NCI-H2081 treated with DMSO at 0.1 percent for 48 hours (cell line): ENCODE measurements around the gene PAFAH1B1.

Experiments
- DNase-seq: peaks from one replicate; lab custom pipeline; 2025; lab: John Stamatoyannopoulos, UW

PAFAH1B1 gene

DNA sequence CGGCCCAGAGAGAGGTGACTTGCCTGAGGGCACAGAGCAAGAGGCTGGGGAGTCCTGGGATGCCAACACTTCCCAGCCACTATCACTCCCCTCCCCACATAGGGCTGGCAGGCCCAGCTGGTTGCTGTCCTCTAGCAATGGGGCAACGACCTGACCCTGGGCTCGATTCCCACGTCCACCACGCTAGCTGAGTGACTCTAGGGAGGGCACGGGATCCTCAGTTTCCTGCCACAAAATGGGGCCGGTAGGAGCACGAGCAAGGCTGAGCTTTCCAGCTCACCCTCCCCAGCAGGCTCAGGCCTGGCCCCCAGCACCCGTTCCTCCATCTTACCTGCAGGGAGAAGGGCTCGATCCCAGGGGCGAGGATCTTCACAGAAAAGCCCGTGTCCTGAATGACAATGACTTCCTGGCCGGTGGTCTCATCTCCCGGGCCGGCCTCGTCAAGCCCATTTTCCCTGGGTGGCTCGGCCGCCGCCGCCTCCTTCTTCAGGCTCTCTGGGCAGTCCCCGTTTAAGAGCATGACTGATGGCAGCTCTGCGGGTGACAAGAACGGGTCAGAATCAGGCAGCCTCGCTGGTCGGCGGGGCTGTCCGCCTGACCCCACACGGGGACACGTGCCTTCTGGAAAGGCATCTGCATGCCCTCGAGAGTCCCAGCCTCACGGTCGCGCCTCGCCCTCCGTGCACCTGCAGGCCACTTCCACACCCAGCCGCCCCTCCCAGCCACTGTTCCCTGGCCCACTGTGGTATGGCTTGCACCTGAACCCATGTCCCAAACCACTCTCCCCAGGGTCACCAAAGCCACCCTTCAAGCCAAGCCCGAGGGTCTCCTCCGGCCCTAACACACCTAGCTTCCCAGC is 110.8 kb downstream of the PAFAH1B1 start:
- DNase-seq, result no peak

DNA sequence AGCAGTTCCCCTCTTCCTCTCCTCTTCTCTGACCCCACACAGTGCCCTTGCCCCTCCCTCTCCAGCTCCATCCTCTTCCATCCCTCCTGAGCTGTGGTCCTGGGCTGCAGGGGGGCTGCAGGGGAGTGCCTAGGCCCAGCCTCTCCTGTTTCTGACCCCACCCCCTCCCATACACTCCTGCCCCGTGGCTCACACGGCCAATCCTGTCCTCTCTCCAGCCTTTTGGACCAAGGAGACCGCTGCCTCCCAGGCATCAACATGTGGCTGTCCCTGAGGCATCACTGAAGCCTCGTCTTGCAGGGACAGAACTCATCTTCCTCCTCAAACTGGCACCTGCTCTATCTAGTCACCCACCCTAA is 111.4 kb downstream of the PAFAH1B1 start:
- DNase-seq, result no peak

DNA sequence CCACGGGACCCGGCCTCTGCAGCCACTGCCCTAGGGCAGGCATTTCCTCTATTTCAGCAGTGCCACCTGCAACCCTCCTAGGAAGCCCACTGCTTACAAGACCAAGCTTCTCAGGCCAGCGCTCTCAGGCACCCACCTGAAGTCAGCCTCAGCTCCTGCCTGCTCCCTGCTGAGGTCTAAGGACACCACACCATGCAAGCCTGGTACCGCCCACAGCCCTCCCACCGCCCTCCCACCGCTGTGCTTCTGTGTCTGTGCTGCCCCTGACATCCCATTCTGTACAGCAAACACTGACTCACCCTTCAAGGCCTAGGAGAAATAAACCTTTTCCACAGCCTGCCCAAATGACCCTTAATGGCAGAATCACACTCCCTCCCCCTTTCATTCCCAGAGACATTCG is 111.8 kb downstream of the PAFAH1B1 start:
- no peak for DNase-seq

DNA sequence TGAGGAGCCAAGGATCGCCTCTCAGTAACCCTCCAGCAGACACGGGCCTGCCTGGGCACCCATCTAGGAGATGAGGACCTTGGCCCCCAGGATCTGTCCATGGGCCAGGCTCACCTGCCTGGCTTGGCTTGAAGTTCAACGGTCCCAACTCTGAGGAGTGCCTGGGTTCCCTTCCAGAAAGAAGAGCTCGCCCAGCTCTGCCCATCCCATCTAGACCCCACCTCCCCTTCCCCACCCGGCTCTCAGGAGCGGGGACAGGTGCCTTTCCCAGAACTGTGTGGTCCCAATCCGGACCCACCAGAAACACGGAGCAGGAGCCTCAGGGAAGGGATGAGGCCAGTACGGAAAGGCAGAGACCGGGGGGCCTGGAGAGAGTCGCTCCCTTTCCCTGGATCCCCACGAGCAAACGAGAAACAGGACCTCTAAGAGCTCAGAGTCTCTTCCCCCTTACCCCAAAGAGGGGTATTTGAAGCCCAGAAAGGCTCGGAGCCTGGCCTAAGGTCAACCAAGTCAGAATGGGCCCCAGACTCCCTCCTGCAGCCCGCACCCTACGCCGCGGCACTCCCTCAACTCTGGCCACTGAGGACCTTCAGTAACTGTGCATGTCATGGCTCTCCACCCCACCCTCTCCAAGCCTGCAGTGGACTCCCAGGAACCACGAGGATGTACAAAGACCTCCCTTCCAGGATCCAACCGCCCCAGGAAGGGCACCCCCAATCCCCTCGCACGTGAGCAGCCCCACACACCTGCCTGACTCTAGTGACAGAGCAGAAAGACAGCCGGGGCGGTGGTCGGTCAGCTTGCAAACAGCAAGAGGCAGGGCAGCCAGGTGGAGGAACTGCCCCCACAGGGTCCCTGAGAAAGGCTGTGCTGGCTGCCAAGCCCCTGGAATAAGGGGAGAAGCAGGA is 112.7 kb downstream of the PAFAH1B1 start:
- no peak for DNase-seq

DNA sequence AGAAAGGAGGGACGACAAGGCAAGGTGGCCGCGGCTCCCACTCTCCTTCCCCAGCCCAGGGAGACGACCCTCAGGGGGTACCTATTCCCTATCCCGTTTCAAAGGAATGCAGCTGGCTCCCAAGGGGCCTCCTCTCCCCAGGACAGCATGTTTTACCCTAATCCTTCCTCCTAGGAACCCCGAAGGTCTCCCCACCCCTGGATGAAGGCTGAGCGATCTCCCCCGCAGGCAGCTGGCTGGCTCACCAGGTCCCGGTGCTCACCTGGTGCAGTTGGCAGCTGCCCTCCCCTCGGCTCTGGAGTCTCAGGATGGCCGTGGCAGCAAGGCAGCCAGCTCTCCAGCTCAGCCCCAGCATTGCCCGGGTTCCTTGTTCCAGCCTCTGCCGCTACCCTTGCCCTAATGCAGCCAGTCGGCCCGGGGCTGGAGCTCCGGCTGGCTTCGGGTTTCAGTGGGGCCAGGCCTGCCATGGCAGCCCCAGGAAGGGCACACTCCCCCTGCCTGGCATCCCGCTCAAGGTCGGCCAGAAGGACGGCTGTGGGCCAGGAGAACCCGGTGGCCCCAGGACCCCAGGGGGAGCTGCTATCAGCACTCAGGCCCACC is 113.6 kb downstream of the PAFAH1B1 start:
- DNase-seq, result no peak

DNA sequence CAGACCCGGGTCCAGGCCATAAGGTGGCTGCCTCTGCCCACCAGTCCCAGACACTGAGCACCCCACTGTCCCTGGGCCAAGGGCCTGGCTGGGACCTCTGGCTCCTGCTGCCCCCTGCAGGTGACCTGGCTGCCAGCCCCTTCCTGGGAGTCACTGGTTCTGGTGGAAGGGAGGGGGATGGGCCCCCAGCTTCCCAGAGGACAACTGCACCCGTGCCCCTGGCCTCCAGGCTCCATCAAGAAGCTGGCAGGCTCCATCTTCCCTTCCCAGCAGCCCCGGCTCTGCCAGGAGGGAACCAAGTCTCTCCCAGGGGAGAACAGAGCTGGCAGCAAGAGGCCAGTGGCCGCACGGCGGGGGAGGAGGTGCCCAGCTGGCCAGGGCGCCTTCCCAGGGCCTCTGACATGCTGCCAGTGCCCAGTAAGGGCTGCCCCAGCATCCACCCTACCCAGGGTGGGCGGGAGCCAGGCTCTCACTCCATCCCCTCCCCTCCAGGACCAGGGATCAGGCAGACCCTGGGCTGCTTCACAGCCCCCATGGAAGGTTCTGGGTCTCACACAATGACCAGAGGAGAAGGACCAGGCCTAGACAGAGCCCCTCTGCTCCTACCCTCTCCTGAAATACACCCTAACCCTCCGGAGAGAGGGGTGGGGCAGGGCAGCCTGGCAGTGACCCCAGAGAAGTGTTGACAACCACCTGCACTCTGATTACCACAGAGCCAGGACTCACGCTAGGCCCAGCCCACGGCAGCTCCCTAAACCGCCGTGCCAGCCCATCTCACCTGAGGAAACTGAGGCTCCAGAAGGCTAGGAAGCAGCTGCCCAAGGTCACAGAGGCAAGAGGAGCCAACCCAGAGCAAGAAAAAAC is 114.5 kb downstream of the PAFAH1B1 start:
- DNase-seq, result no peak

DNA sequence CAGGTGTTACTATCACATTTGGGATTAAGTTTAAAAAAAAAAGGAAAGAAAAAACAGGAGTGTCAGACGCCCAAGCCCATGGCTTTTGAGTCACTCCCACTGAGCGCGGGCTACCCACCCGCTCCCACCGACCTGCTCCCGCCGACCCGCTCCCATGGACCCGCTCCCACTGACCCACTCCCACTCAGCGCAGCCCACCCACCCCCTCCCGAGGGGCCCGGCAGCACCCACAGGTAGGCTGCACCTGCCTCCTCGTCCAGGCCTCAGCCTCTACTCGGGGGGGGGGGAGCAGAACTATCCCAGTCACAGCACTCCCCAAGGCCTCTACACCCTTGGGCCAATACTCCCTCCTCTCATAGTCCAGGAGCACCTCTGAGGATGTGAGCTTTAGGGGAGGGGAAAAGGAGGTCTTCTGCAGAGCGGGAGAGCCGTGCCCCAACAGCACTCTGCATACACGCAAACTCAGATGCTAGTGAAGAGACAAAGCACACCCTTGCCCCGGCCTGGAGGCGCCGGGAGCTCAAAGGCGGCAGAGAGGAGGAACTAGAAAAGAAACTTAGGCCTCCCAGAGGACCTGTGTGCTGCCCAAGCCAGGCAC is 115.2 kb downstream of the PAFAH1B1 start:
- DNase-seq, result no peak

DNA sequence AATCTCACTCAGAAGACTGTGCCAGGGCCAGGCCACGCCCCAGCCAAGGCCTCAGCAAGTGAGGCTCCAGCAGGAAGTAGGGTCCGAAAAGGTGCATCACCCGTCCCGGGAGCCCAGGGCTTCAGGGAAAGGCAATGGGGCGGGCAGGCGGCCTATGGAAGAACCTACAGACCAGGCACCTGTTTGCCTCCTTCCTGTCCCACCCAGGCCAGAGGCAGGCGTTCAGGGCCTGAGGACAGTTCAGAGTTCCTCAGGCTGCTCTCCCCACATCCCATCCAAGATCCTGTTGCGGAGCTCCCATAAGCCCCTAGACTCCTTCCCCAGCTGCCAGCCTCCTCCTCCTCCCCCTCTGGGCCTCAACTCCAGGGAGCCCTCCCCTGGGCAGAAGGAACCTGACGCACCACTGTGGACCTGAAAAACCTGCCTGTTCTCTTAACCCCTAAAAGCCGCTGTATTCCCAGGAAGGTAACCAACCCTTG is 115.8 kb downstream of the PAFAH1B1 start:
- DNase-seq, result no peak

DNA sequence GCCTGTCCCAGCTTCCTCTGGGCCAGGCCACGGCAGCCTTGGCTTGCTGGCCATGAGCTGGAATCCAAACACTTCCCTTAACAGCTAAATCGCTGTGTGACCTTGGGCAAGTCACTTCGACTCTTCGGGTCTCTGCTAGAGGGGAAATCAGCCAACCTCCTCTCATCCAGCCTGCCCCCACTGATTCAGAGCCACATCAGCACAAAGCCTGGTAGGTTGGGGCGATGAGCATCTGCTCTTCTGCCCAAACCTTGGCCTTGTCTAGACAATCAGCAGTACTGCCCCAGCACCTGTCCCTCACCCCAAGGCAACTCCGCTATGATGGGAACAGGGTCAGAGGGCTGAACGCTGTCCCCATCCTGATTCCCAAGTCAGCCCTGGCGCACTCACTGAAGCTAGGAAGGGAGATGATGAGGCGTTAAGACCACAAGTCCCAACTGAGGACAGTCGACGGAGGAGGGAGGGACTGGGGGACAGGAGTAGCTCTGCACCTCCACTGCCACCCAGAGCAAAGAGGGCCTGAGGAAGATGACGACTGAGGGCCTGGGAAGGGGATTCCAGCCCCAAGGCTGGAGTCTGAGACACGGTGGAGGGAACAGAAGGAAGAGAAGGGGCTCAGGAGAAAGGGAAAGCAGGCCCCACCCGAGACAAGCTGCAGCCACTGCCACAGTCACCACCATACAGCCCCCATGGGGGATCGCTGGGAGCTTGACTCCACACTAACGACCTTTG is 116.8 kb downstream of the PAFAH1B1 start:
- no peak for DNase-seq

DNA sequence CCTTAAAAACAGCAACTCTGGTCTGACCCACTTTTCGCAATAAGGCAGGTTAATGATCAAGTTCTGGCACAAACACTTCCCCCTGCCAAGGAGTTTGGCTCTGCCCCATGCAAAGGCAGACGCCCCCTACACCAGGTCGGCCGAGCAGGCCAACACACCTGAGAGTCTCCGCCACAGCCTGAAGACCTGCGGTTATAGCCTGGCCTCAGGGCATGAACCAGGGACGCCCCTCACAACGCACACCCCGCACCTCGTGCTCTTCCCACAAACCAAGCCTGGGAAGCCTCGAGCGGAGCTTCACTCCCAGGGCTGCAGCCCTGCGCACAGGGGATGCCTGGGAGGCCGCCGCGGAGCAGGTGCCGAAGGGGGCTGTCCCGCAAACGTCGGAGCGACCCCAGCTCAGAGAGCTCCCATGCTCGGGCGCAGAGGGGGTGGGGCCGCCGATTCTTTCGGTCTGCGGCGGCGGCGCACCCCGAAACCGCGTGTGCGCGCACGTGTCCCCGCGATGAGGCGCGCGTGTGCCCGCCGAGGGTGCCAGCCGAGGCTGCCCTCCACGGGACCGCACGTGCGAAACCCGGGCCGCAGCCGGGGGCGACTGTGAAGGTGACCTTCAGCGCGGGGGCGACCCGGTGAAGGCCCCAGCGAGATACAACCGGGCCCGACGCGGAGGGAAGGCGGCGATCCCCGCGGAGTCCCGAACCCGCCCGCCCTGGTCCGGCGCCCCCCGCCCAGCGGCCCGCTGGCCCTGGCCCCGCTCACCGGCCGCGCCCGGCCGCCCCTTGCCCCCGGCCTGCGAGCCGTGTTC is 117.6 kb downstream of the PAFAH1B1 start:
- DNase-seq, result no peak

DNA sequence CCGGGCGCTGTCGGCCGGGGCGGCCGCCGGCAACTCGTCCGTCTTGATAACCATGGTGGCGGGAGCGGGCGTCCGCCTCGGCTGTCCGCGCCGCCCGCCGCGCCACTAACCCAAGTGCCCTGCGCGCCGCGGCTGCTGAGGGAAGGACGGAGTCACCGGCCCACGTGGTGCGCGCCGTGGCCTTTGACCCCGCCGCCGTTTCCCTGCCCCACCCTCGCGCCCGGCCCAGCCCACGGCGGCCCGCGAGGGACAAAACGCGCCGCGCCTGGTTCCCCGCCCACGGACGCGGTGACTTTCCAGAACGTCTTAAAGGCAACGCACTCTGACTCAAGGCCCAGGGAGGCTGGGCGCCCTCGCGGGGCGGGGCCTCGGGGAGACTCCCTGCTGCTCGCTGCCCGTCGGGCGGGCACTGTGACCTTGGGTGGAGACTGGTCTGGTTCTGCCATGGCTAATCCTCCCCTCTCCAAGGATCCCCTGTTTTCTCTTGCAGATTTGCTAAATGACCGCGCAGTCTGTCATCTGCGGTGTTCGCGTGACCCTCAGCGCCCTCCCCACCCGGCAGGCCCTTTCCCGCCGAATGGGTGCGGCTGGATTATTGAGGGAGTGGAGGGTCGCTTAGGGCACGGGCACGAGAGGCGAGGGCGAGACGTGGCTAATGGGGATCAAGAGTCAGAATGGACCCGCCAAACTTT is 118.3 kb downstream of the PAFAH1B1 start, which contains the start of gene CLUH:
CLUH (minus strand) TSS at position 157 of the 692 bp plus-strand sequence; CDS start at position 54, 103 bp downstream.
- no peak for DNase-seq

DNA sequence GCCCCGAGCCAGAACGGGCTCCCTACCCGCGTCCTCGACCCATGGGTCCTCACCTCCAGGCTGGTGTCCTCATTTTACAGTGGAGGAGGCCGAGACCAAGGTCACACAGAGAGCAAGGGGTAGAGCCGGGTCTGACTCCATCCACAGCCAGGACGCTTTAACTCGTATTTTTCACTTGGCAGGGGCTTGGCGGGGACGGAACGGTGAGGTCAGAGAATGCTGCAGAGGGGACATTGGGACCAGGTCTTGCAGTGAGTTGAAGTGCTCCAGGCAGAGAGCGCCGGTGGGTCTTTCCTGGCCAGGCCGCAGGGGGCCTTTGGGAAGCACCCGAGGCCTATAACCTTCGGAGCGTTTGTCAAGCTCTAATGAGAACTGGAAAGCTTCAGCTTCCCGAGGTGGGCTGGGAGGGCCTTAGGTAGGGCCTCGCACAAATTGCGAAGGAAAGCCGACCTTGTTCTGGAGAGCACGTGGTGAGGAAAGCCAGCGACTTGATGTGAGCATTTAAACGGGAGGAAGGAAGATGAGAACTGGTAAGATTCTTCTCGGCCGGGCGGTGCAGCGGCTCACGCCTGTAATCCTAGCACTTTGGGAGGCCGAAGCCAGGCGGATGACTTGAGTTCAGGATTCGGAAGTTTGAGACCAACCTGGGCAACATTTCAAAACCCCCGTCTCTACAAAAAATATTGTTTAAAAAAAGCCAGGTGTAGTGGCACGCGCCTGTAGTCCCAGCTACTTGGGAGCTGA is 119.0 kb downstream of the PAFAH1B1 start:
- DNase-seq, result no peak

DNA sequence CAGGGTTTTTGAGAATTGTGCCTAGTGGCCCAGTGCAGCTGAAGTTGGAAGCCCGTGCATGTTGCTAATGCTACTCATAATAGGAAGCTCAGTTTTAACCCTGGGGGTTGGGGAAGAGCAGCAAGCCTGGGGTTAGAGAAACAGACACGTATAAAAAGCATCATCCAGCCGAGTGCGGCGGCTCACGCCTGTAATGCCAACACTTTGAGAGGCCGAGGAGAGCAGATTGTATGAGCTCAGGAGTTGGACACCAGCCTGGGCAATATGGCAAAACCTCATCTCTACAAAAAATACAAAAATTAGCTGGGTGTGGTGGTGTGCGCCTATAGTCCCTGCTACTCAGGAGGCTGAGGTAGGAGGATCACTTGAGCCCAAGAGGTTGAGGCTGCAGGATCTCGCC is 120.4 kb downstream of the PAFAH1B1 start:
- DNase-seq, result no peak

DNA sequence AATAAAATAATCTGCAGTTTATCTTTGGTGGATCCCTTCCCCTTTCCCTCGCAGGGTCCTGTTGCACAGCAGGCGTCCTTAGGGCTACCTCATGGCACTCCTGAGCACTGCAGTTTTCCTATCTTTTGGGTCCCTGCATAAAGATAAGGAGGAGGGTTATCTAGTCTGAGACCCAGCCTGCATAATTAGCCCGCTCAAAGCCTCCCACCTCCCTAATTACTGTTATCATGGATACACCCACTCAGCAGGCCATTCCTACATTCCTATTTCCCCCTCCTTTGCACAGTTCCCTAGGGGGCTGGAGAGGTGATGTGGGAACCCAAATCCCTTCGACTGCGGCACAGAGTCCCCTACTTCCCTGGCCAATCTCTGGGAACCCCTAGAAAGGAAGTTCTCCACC is 123.2 kb downstream of the PAFAH1B1 start:
- DNase-seq, result no peak

DNA sequence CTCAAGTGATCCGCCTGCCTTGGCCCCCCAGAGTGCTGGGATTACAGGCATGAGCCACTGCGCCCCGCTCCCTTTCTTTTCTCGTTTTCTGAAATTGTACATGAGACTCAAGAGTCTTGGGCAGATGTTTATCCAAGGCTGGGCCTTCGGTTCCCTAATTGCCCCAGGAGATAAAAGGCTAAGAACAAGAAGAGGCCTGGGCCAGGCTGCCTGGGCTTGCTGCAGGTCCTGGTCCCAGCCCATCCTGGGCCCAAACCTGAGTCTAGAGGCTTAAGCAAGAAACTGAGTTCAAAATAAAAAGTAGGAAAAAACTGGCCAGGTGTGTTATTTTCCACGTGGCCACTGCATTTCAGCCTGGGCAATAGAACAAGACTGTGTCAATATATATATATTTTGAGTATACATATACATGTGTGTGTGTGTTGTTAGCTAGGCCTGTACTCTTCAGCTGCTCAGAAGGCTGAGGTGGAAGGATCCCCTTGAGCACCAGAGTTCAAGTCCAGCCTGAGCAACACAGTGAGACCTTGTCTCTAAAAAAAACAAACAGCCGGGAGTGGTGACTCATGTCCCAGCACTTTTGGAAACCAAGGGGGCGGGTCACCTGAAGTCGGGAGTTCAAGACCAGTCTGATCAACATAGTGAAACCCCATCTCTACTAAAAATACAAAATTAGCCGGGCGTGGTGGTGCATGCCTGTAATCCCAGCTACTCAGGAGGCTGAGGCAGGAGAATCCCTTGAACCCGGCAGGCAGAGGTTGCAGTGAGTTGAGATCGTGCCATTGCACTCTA is 124.9 kb downstream of the PAFAH1B1 start:
- DNase-seq, result no peak

DNA sequence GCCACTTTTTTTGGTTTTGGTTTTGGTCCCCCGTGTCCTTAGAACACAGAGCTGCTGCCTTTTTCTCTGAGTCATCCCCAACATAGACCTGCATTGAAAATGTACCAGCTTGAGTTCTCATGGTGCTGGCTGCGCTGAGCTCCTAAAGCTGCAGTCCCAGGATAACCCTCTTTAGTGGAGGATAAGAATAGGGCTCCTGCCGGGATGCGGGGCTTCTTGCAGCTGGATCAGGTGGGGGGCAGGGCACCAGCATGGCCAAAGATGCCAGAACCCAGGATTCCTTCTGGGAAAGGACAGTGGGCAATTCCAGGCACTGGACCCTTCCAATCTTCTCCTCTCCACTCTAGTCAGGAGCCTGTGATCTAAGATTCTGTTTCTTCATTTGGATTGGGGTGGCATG is 126.4 kb downstream of the PAFAH1B1 start:
- no peak for DNase-seq

DNA sequence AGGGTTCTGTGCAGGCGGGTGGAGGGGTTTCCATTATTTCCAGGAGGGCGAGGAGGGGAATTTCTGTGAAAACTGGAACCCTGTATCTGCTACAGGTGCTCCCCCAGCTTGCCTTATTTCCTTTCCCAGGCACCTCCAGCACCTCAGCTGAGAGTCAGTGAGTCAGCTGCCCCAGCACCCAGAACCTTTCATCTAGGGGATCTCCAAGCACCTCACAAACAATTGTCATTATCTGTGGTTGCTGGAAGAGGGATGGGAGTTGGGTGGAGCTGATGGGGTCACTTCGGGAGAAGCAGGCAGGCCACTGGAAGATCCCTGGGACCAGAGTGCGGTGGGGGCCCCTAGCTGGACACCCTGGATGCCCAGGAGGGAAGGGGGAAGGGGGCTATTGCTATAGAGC is 128.1 kb downstream of the PAFAH1B1 start:
- no peak for DNase-seq
